Panc1 (cell line): Measurements from ENCODE around the gene WFDC12. TPM values are rescaled to one million over a fixed set of nuclear protein-coding genes. Genes with fewer than 3 reads are reported as not detected.

Source experiments
- ATAC-seq: fragments of 200-7000 bp; cut with Tn5 transposase; 2 replicates; pipeline ENCODE4 v1.9.1; 2020; ENCODE audit warnings: mild to moderate bottlenecking, moderate library complexity
- BruUV-seq: library from RNA; stranded (reverse); fragments of 400-500 nt; replicated peaks from 2 replicates; lab custom pipeline; 2021; lab: Mats Ljungman, UMichigan
- CTCF ChIA-PET: fragments of 300-600 bp; sonication (Branson Sonifier 250); formaldehyde crosslinking; loops from one replicate; lab custom pipeline; 2022; ENCODE audit warnings: antibody characterized with exemption; lab: Charles Lee
- POLR2A ChIA-PET: fragments of 300-600 bp; sonication (Branson Sonifier 250); formaldehyde crosslinking; loops from one replicate; lab custom pipeline; 2022; ENCODE audit warnings: antibody characterized with exemption; lab: Charles Lee
- DNase-seq: peaks from one replicate; pipeline ENCODE4 v3.0.0-alpha.2; 2010; ENCODE audit warnings: low read depth, low spot score
- H3K27ac ChIP-seq: 2 replicates; pipeline ENCODE4 v1.5.1; 2011; ENCODE audit warnings: mild to moderate bottlenecking, low read length, inconsistent platforms
- H3K27me3 ChIP-seq: fragments of 200-500 bp; sonication (Bioruptor generic); 2 replicates; pipeline ENCODE4 v1.6.0; 2014; ENCODE audit warnings: low read length, inconsistent platforms; ENCODE audit not compliant: control insufficient read depth, insufficient read depth
- H3K36me3 ChIP-seq: fragments of 200-500 bp; sonication (Bioruptor generic); 2 replicates; pipeline ENCODE4 v1.5.1; 2014; ENCODE audit warnings: inconsistent platforms, mild to moderate bottlenecking, low read length, moderate library complexity; ENCODE audit not compliant: control insufficient read depth, insufficient read depth
- H3K4me1 ChIP-seq: 2 replicates; pipeline ENCODE4 v1.5.1; 2011; ENCODE audit warnings: inconsistent platforms, mild to moderate bottlenecking, low read length, moderate library complexity; ENCODE audit not compliant: control insufficient read depth, insufficient read depth
- H3K4me3 ChIP-seq, 2 experiments: 2 replicates each; pipeline ENCODE4 v1.5.1; 2011 to 2012; ENCODE audit warnings: low read depth in 2 of 2, low read length in 2 of 2, mild to moderate bottlenecking in 2 of 2, inconsistent platforms in 1 of 2, moderate library complexity in 1 of 2
- H3K9me3 ChIP-seq: fragments of 200-500 bp; sonication (Bioruptor generic); 2 replicates; pipeline ENCODE4 v1.5.1; 2014; ENCODE audit warnings: low read depth, mild to moderate bottlenecking, inconsistent platforms, low read length, moderate library complexity; ENCODE audit not compliant: control insufficient read depth, insufficient read depth
- POLR2AphosphoS5 ChIP-seq: IDR thresholded peaks from 2 replicates; pipeline ENCODE4 v1.6.1; 2012; ENCODE audit warnings: mild to moderate bottlenecking, low read depth, low read length, moderate library complexity
- REST ChIP-seq, 2 experiments: IDR thresholded peaks; 2 replicates each; pipeline ENCODE4 v1.6.1; 2011 to 2012; ENCODE audit warnings: low read depth in 2 of 2, control low read depth in 1 of 2, low read length in 1 of 2, mild to moderate bottlenecking in 1 of 2, moderate library complexity in 1 of 2; ENCODE audit not compliant: insufficient read depth in 1 of 2
- SIN3A ChIP-seq: IDR thresholded peaks from 2 replicates; pipeline ENCODE4 v1.6.1; 2012; ENCODE audit warnings: low read depth, mild to moderate bottlenecking, low read length, moderate library complexity, borderline replicate concordance; ENCODE audit not compliant: insufficient read depth
- TCF7L2 ChIP-seq: IDR thresholded peaks from 2 replicates; pipeline ENCODE4 v1.6.1; 2011; ENCODE audit warnings: mild to moderate bottlenecking, low read depth, low read length, inconsistent platforms
- in situ Hi-C: cut with HindIII; loops from 2 replicates; pipeline ENCODE4 v1.10.0; 2016; ENCODE audit warnings: low sequenced_read_pairs, low pct_unique_long_range_greater_than_20kb
- intact Hi-C: fragments of 100-400 bp; cut with micrococcal nuclease; formaldehyde crosslinking; loops from one replicate; pipeline ENCODE4 v1.10.0; 2022; ENCODE audit not compliant: unreplicated experiment
- total RNA-seq: library from RNA; stranded (reverse); gene quantifications from one replicate; pipeline ENCODE4 v1.2.1, GENCODE V29; 2021; ENCODE audit not compliant: unreplicated experiment
- TF ChIP-seq, protein P1 (sequence below): fragments of 450-650 bp; IDR thresholded peaks from 2 replicates; pipeline ENCODE4 v1.5.1; 2017; ENCODE audit warnings: mild to moderate bottlenecking

Gene WFDC12
- total RNA-seq, 1 experiment from 2014 or later = not detected

DNA sequence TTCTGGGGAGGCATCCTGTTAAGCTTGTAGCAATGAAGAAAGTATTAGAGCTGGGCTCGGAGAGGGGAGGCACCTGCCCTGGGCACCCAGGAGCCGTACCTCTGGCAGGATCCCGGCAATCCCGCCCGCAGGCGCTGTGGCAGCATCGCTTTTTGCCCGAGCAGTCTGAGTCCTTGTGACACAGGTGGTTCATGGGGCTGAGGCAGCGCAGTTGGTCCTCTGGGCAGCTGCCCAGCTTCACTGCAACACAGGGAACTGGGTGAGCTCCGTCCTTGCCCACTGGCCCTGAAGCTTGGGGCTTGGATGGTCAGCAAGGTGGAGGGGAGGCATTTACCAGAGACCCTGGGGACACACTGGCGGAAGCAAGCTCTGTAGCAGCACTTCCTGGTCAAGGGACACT, 14.0 kb downstream of the WFDC12 start:
- Histone ChIP-seq H3K4me1 (no peaks in the 10 kb centered on the region), H3K27ac (no peak overlapping the region), H3K9me3 (no peaks in the 10 kb centered on the region), H3K27me3 (peaks cover 4% of the 10 kb centered on the region), H3K36me3 (no peaks in the 10 kb centered on the region), H3K4me3 (no peak overlapping the region)
- intact Hi-C loops (no loop called here), in situ Hi-C loops (no loop called here)
- BruUV-seq = no TSS peak
- ChIA-PET CTCF (interaction anchor here (0.6 kb wide), 1 partner anchor 209 kb away, joined by 5 read pairs; no protein-coding TSS in a partner anchor), POLR2A (no interaction called here)
- no peak for TF ChIP-seq SIN3A
- TF ChIP-seq TCF7L2 = no peak
- TF ChIP-seq, protein P1, sequence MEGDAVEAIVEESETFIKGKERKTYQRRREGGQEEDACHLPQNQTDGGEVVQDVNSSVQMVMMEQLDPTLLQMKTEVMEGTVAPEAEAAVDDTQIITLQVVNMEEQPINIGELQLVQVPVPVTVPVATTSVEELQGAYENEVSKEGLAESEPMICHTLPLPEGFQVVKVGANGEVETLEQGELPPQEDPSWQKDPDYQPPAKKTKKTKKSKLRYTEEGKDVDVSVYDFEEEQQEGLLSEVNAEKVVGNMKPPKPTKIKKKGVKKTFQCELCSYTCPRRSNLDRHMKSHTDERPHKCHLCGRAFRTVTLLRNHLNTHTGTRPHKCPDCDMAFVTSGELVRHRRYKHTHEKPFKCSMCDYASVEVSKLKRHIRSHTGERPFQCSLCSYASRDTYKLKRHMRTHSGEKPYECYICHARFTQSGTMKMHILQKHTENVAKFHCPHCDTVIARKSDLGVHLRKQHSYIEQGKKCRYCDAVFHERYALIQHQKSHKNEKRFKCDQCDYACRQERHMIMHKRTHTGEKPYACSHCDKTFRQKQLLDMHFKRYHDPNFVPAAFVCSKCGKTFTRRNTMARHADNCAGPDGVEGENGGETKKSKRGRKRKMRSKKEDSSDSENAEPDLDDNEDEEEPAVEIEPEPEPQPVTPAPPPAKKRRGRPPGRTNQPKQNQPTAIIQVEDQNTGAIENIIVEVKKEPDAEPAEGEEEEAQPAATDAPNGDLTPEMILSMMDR = no peak
- no peak for TF ChIP-seq POLR2AphosphoS5
- no peak for TF ChIP-seq REST (IDR thresholded peaks at IDR 0.05; ENCODE audit: insufficient read depth in 1 of 2, low read depth in 2 of 2, low read length in 1 of 2)
- ATAC-seq = no peak
- no peak for DNase-seq

- DNase-seq (no peak), ATAC-seq (no peak)
- H3K9me3 ChIP-seq = no peaks in the 10 kb centered on the region
- CTCF ChIA-PET = interaction anchor here (0.7 kb wide), 1 partner anchor 181 kb away, joined by 3 read pairs; no protein-coding TSS in a partner anchor
- no peak overlapping the region for H3K27ac ChIP-seq
- no peak for TF ChIP-seq TCF7L2
- no peak for TF ChIP-seq POLR2AphosphoS5
- TF ChIP-seq, protein P1 = no peak
- no peak for TF ChIP-seq REST (IDR thresholded peaks at IDR 0.05; ENCODE audit: insufficient read depth in 1 of 2, low read depth in 2 of 2, low read length in 1 of 2)
- no peak for TF ChIP-seq SIN3A
- POLR2A ChIA-PET = no interaction called here
- no peaks in the 10 kb centered on the region for H3K36me3 ChIP-seq
- H3K4me1 ChIP-seq = no peaks in the 10 kb centered on the region; the same call in 1 of the 2 replicates
- H3K4me3 ChIP-seq = no peak overlapping the region
- peaks cover 4% of the 10 kb centered on the region for H3K27me3 ChIP-seq
- in situ Hi-C loops = no loop called here
- intact Hi-C loops = loop anchor here (10.0 kb wide), 1 partner anchor 185 kb away; no protein-coding TSS in a partner anchor
- BruUV-seq = no TSS peak
Observed at GRCh38 chr20:45109634-45110033, 14.6 kb downstream of the WFDC12 start.
